SK-N-SH (cell line): ENCODE data around the gene ANKRD1.

Experiments used
- CTCF ChIP-seq: fragments of 200-600 bp; sonication (generic); IDR thresholded peaks from 2 replicates; pipeline ENCODE4 v1.6.1; 2017; ENCODE audit warnings: antibody characterized with exemption, mild to moderate bottlenecking, moderate library complexity
- EP300 ChIP-seq, 2 experiments: IDR thresholded peaks; 2 replicates each; pipeline versions ENCODE4 v1.4.0 to v1.6.1; 2012; ENCODE audit warnings: borderline replicate concordance in 1 of 2, low read depth in 1 of 2, low read length in 1 of 2
- FOXM1 ChIP-seq: IDR thresholded peaks from 2 replicates; pipeline ENCODE4 v1.4.0; 2012; ENCODE audit warnings: low read depth, mild to moderate bottlenecking
- IRF3 ChIP-seq: fragments of 150-350 bp; IDR thresholded peaks from 2 replicates; pipeline ENCODE4 v1.6.1; 2016; ENCODE audit warnings: mild to moderate bottlenecking, low read depth, low read length
- MAX ChIP-seq: IDR thresholded peaks from 2 replicates; pipeline ENCODE4 v1.4.0; 2012; ENCODE audit warnings: low read depth
- MXI1 ChIP-seq: IDR thresholded peaks from 2 replicates; pipeline ENCODE4 v1.6.1; 2012; ENCODE audit warnings: mild to moderate bottlenecking, low read depth, low read length, improper control_type of control experiment
- PBX3 ChIP-seq: IDR thresholded peaks from 2 replicates; pipeline ENCODE4; 2012
- POLR2AphosphoS5 ChIP-seq: IDR thresholded peaks from 2 replicates; pipeline ENCODE4 v1.6.1; 2012; ENCODE audit warnings: low read depth, low read length
- REST ChIP-seq: IDR thresholded peaks from 2 replicates; pipeline ENCODE4 v1.6.1; 2012; ENCODE audit warnings: mild to moderate bottlenecking, low read depth, low read length, moderate library complexity
- RFX5 ChIP-seq: IDR thresholded peaks from 2 replicates; pipeline ENCODE4 v1.6.1; 2012; ENCODE audit warnings: mild to moderate bottlenecking, improper control_type of control experiment, low read length
- SMC3 ChIP-seq: IDR thresholded peaks from 2 replicates; pipeline ENCODE4 v1.6.1; 2012; ENCODE audit warnings: low read depth, low read length, improper control_type of control experiment
- USF2 ChIP-seq: fragments of 150-350 bp; IDR thresholded peaks from 2 replicates; pipeline ENCODE4 v1.6.1; 2017; ENCODE audit warnings: antibody characterized with exemption, low read length, low read depth, borderline replicate concordance
- YY1 ChIP-seq: IDR thresholded peaks from 2 replicates; pipeline ENCODE4 v1.4.0; 2012; ENCODE audit warnings: low read depth, mild to moderate bottlenecking

- no peak for TF ChIP-seq MXI1
- no peak for TF ChIP-seq CTCF
- no peak for TF ChIP-seq FOXM1
- TF ChIP-seq RFX5: no peak
- no peak for TF ChIP-seq POLR2AphosphoS5
- no peak for TF ChIP-seq REST
- TF ChIP-seq MAX: no peak
- TF ChIP-seq SMC3: no peak
- TF ChIP-seq USF2: no peak
- no peak for TF ChIP-seq EP300 (IDR thresholded peaks at IDR 0.05; ENCODE audit: borderline replicate concordance in 1 of 2, low read depth in 1 of 2, low read length in 1 of 2)
- TF ChIP-seq PBX3: no peak
- no peak for TF ChIP-seq IRF3
- no peak for TF ChIP-seq YY1
Measured at GRCh38 chr10:90944749-90945148, 23.9 kb upstream of the ANKRD1 start.
